Hepatocyte (in vitro differentiated cells): ENCODE results near the gene RAPGEF5. TPM values are rescaled to one million over a fixed set of nuclear protein-coding genes. Genes with fewer than 3 reads are reported as not detected.

Source experiments
- DNase-seq: peaks from one replicate; pipeline ENCODE4 v3.0.0-alpha.2; 2016; ENCODE audit warnings: low spot score
- H2AFZ ChIP-seq: fragments of 200-600 bp; sonication (generic); 2 replicates; pipeline ENCODE4 v1.6.0; 2016; ENCODE audit warnings: antibody characterized with exemption, mild to moderate bottlenecking
- H3K27ac ChIP-seq: fragments of 200-600 bp; sonication (generic); 2 replicates; pipeline ENCODE4 v1.5.1; 2016; ENCODE audit warnings: mild to moderate bottlenecking
- H3K27me3 ChIP-seq: fragments of 200-600 bp; sonication (generic); 2 replicates; pipeline ENCODE4 v1.6.1; 2016
- H3K36me3 ChIP-seq: fragments of 200-600 bp; sonication (generic); replicated peaks from 2 replicates; pipeline ENCODE4 v1.5.1; 2016; ENCODE audit warnings: low read depth; ENCODE audit not compliant: insufficient read depth
- H3K4me1 ChIP-seq: fragments of 200-600 bp; sonication (generic); 2 replicates; pipeline ENCODE4 v1.5.1; 2016; ENCODE audit warnings: mild to moderate bottlenecking, moderate library complexity; ENCODE audit not compliant: insufficient read depth
- H3K4me2 ChIP-seq: fragments of 200-600 bp; sonication (generic); 2 replicates; pipeline ENCODE4 v1.6.0; 2016
- H3K4me3 ChIP-seq: fragments of 200-600 bp; sonication (generic); 2 replicates; pipeline ENCODE4 v1.5.1; 2016; ENCODE audit warnings: mild to moderate bottlenecking
- H3K79me2 ChIP-seq: fragments of 200-600 bp; sonication (generic); 2 replicates; pipeline ENCODE4 v1.6.0; 2017; ENCODE audit warnings: mild to moderate bottlenecking
- H3K9me2 ChIP-seq: fragments of 200-600 bp; sonication (generic); replicated peaks from 2 replicates; pipeline ENCODE4 v1.6.0; 2017; ENCODE audit warnings: mild to moderate bottlenecking; ENCODE audit not compliant: insufficient read depth
- H3K9me3 ChIP-seq: fragments of 200-600 bp; sonication (generic); 2 replicates; pipeline ENCODE4 v1.5.1; 2016; ENCODE audit warnings: low read depth, mild to moderate bottlenecking
- H4K20me1 ChIP-seq: fragments of 200-600 bp; sonication (generic); 2 replicates; pipeline ENCODE4 v1.6.0; 2016; ENCODE audit warnings: mild to moderate bottlenecking; ENCODE audit not compliant: insufficient read depth, poor library complexity, severe bottlenecking
- EZH2 ChIP-seq: fragments of 200-600 bp; sonication (generic); IDR thresholded peaks from 2 replicates; pipeline ENCODE4 v1.6.1; 2016; ENCODE audit warnings: antibody characterized with exemption, mild to moderate bottlenecking, borderline replicate concordance
- EZH2phosphoT487 ChIP-seq: fragments of 200-600 bp; sonication (generic); IDR thresholded peaks from one replicate; pipeline ENCODE4 v1.6.1; 2018; ENCODE audit warnings: antibody characterized with exemption, mild to moderate bottlenecking, low read depth, moderate library complexity; ENCODE audit not compliant: unreplicated experiment, severe bottlenecking
- WGBS: methylation state at CpG from one replicate; pipeline ENCODE4 v1.1.6; 2016; ENCODE audit warnings: low lambda C conversion rate; ENCODE audit errors: missing lambda C conversion rate; 5-methylcytosine and 5-hydroxymethylcytosine counted together
- polyA plus RNA-seq: library from polyadenylated mRNA; unstranded; fragments of >200 nt; fragmentation: Nextera tagmentation; extraction: Ambion mirVana; gene quantifications from 2 replicates; pipeline ENCODE4 v1.2.1, GENCODE V29; 2016
- total RNA-seq: library from RNA; depleted of rRNA; stranded (reverse); fragments of >200 nt; gene quantifications from 2 replicates; pipeline ENCODE4 v1.2.3, GENCODE V29; 2014
- TF ChIP-seq, protein P1 (sequence below): fragments of 200-600 bp; sonication (generic); IDR thresholded peaks from 2 replicates; pipeline ENCODE4 v1.5.1; 2016; ENCODE audit warnings: antibody characterized with exemption, mild to moderate bottlenecking; ENCODE audit not compliant: poor library complexity

RAPGEF5 gene
- total and polyA plus RNA-seq, 2 experiments from 2014 or later, result 5.2 to 14.5 TPM

DNA sequence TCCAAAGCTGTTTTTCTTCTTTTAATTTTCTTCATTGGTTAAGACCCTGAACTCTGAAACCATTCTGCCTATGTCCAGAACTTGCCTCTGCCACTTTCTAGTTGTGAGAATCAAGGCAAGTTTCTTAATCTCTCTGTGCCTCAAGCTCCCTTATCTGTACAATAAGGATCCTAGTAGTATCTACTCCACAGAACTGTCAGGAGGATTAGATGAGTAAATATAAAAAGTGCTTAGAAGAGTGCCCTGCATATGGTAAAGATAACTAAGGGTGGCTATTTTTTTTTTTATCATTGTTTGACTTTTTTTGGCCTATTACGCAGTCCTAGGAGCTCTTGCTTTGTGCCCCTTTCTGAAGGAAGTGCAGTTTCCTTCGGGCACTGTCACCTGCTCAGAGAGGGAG is 46.4 kb upstream of the RAPGEF5 start:
- H3K79me2 ChIP-seq, result no peaks in the 10 kb centered on the region
- no peaks in the 10 kb centered on the region for H3K4me1 ChIP-seq
- H3K4me3 ChIP-seq, result no peak overlapping the region
- 70% methylated on average over 2 of the region's 2 CpGs for WGBS
- TF ChIP-seq EZH2phosphoT487 (no peak), EZH2 (no peak)
- TF ChIP-seq, protein P1, sequence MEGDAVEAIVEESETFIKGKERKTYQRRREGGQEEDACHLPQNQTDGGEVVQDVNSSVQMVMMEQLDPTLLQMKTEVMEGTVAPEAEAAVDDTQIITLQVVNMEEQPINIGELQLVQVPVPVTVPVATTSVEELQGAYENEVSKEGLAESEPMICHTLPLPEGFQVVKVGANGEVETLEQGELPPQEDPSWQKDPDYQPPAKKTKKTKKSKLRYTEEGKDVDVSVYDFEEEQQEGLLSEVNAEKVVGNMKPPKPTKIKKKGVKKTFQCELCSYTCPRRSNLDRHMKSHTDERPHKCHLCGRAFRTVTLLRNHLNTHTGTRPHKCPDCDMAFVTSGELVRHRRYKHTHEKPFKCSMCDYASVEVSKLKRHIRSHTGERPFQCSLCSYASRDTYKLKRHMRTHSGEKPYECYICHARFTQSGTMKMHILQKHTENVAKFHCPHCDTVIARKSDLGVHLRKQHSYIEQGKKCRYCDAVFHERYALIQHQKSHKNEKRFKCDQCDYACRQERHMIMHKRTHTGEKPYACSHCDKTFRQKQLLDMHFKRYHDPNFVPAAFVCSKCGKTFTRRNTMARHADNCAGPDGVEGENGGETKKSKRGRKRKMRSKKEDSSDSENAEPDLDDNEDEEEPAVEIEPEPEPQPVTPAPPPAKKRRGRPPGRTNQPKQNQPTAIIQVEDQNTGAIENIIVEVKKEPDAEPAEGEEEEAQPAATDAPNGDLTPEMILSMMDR, result no peak
- H3K27me3 ChIP-seq, result no peaks in the 10 kb centered on the region
- DNase-seq, result no peak
- H4K20me1 ChIP-seq, result no peaks in the 10 kb centered on the region
- no peak overlapping the region for H3K4me2 ChIP-seq
- no peaks in the 10 kb centered on the region for H3K9me3 ChIP-seq
- H3K36me3 ChIP-seq, result no peaks in the 10 kb centered on the region
- H3K9me2 ChIP-seq, result no peaks in the 10 kb centered on the region
- no peak overlapping the region for H2AFZ ChIP-seq
- no peak overlapping the region for H3K27ac ChIP-seq

DNA sequence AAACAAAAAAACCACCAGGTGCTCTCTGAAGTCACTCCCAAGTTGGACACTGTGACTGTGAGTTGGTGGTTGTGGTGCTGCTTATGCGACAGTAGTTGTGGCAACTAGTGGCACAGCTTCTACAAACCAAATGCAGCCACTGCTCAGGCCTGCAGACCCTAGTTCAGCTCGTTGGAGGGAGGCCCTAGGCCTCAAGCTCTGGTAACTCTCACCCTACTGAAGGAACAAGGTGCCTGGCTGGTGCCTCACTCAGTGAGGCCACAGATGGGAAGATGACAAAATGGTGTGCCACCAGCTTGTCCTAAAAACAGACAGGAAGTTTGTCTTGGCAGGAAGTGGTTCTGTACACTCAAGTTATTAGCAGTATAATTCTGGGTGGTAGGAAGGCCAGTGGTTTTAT is 45.3 kb upstream of the RAPGEF5 start:
- Histone ChIP-seq H3K27ac (no peak overlapping the region), H3K36me3 (no peaks in the 10 kb centered on the region), H3K9me2 (no peaks in the 10 kb centered on the region), H3K27me3 (no peaks in the 10 kb centered on the region), H3K79me2 (no peaks in the 10 kb centered on the region), H3K9me3 (no peaks in the 10 kb centered on the region), H3K4me1 (no peaks in the 10 kb centered on the region), H3K4me3 (no peak overlapping the region), H2AFZ (no peak overlapping the region), H4K20me1 (no peaks in the 10 kb centered on the region), H3K4me2 (no peak overlapping the region)
- TF ChIP-seq EZH2phosphoT487, result no peak
- no peak for TF ChIP-seq EZH2
- TF ChIP-seq, protein P1, result no peak
- 86% methylated on average over 2 of the region's 2 CpGs for WGBS
- no peak for DNase-seq

DNA sequence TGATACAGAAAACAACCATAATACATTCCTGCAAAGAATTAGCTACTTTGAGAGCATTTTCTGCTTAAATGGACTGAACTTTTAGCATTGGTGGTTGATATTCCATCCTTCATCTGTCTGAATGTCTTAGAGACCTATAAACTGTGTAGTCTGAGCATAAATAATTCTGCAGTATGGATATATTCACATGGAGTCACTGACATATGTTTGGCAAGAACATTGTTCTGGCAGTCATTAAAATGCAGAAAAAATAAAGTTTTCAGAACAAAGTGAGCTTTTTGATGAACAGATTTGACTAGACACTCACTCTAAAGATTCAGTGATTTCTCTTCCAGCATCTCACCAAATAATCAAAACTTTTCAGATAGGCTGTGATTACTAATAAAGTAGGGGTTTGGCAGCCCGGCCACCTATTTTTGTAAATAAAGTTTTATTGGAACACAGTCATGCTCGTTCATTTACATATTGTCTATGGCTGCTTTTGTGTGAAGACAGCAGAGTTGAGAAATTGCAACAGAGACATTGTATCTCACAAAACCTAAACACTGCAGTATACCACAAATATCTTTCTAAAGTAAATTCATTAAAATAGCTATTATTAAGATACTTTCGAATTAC is 44.1 kb upstream of the RAPGEF5 start:
- no peaks in the 10 kb centered on the region for H3K27me3 ChIP-seq
- no peak overlapping the region for H3K4me3 ChIP-seq
- DNase-seq, result no peak
- H3K4me2 ChIP-seq, result no peak overlapping the region
- H3K4me1 ChIP-seq, result no peaks in the 10 kb centered on the region
- H3K27ac ChIP-seq, result no peak overlapping the region
- no peaks in the 10 kb centered on the region for H4K20me1 ChIP-seq
- no peaks in the 10 kb centered on the region for H3K9me2 ChIP-seq
- H3K36me3 ChIP-seq, result no peaks in the 10 kb centered on the region
- H3K9me3 ChIP-seq, result no peaks in the 10 kb centered on the region
- 96% methylated on average over 3 of the region's 3 CpGs for WGBS
- TF ChIP-seq, protein P1, result no peak
- TF ChIP-seq EZH2phosphoT487, result no peak
- no peak for TF ChIP-seq EZH2
- no peak overlapping the region for H2AFZ ChIP-seq
- H3K79me2 ChIP-seq, result no peaks in the 10 kb centered on the region
